Measurements from ENCODE around the gene SH3PXD2A.

SH3PXD2A gene

GRCh38 chr10:103584216-103585010 lies 271.0 kb downstream of the SH3PXD2A start:
- peak overlapping the region; percentile 19; the same call in 1 of the 2 replicates for H3K4me3 ChIP-seq (ENCODE audit: low read length)
- H3K9me3 ChIP-seq (ENCODE audit: control insufficient read depth, insufficient read depth, low read length), result no peaks in the 10 kb centered on the region
- no peaks in the 10 kb centered on the region for H3K36me3 ChIP-seq (ENCODE audit: control insufficient read depth, insufficient read depth, low read length)
- peaks cover 4% of the 10 kb centered on the region; the same call in 1 of the 2 replicates for H3K27me3 ChIP-seq (ENCODE audit: control insufficient read depth, insufficient read depth, low read length)
- no peaks in the 10 kb centered on the region for H3K4me1 ChIP-seq (ENCODE audit: control insufficient read depth, insufficient read depth, low read length)
- no CpG with 5 or more reads among the region's 111 CpGs for WGBS (ENCODE audit: insufficient coverage, insufficient read length)
- H3K27ac ChIP-seq (ENCODE audit: low read length), result no peak overlapping the region
- DNase-seq (ENCODE audit: low read depth, low spot score), result no peak

GRCh38 chr10:103583871-103584215 lies 271.5 kb downstream of the SH3PXD2A start:
- Histone ChIP-seq H3K27me3 (ENCODE audit: control insufficient read depth, insufficient read depth, low read length) (peaks cover 4% of the 10 kb centered on the region; the same call in 1 of the 2 replicates), H3K9me3 (ENCODE audit: control insufficient read depth, insufficient read depth, low read length) (no peaks in the 10 kb centered on the region), H3K4me3 (ENCODE audit: low read length) (no peak overlapping the region), H3K4me1 (ENCODE audit: control insufficient read depth, insufficient read depth, low read length) (no peaks in the 10 kb centered on the region), H3K27ac (ENCODE audit: low read length) (no peak overlapping the region), H3K36me3 (ENCODE audit: control insufficient read depth, insufficient read depth, low read length) (no peaks in the 10 kb centered on the region)
- WGBS (ENCODE audit: insufficient coverage, insufficient read length), result no CpG with 5 or more reads among the region's 8 CpGs
- DNase-seq (ENCODE audit: low read depth, low spot score), result no peak

- Histone ChIP-seq H3K27me3 (ENCODE audit: control insufficient read depth, insufficient read depth, low read length) (peaks cover 4% of the 10 kb centered on the region; the same call in 1 of the 2 replicates), H3K4me1 (ENCODE audit: control insufficient read depth, insufficient read depth, low read length) (no peaks in the 10 kb centered on the region), H3K36me3 (ENCODE audit: control insufficient read depth, insufficient read depth, low read length) (no peaks in the 10 kb centered on the region), H3K9me3 (ENCODE audit: control insufficient read depth, insufficient read depth, low read length) (no peaks in the 10 kb centered on the region), H3K4me3 (ENCODE audit: low read length) (no peak overlapping the region), H3K27ac (ENCODE audit: low read length) (no peak overlapping the region)
- DNase-seq (ENCODE audit: low read depth, low spot score), result no peak
- no CpG with 5 or more reads among the region's 13 CpGs for WGBS (ENCODE audit: insufficient coverage, insufficient read length)
These were observed 272.8 kb downstream of the SH3PXD2A start for GRCh38 chr10:103582331-103583123.

GRCh38 chr10:103581499-103581898 lies 273.9 kb downstream of the SH3PXD2A start:
- no peaks in the 10 kb centered on the region for H3K4me1 ChIP-seq (ENCODE audit: control insufficient read depth, insufficient read depth, low read length)
- no peak overlapping the region for H3K4me3 ChIP-seq (ENCODE audit: low read length)
- peaks cover 4% of the 10 kb centered on the region; the same call in 1 of the 2 replicates for H3K27me3 ChIP-seq (ENCODE audit: control insufficient read depth, insufficient read depth, low read length)
- H3K9me3 ChIP-seq (ENCODE audit: control insufficient read depth, insufficient read depth, low read length), result no peaks in the 10 kb centered on the region
- no peaks in the 10 kb centered on the region for H3K36me3 ChIP-seq (ENCODE audit: control insufficient read depth, insufficient read depth, low read length)
- H3K27ac ChIP-seq (ENCODE audit: low read length), result no peak overlapping the region
- no peak for DNase-seq (ENCODE audit: low read depth, low spot score)

GRCh38 chr10:103580430-103580829 lies 274.9 kb downstream of the SH3PXD2A start:
- no peaks in the 10 kb centered on the region for H3K36me3 ChIP-seq (ENCODE audit: control insufficient read depth, insufficient read depth, low read length)
- H3K27me3 ChIP-seq (ENCODE audit: control insufficient read depth, insufficient read depth, low read length), result peaks cover 4% of the 10 kb centered on the region; the same call in 1 of the 2 replicates
- no peak overlapping the region for H3K4me3 ChIP-seq (ENCODE audit: low read length)
- no peaks in the 10 kb centered on the region for H3K9me3 ChIP-seq (ENCODE audit: control insufficient read depth, insufficient read depth, low read length)
- no peaks in the 10 kb centered on the region for H3K4me1 ChIP-seq (ENCODE audit: control insufficient read depth, insufficient read depth, low read length)
- WGBS (ENCODE audit: insufficient coverage, insufficient read length), result no CpG with 5 or more reads among the region's 7 CpGs
- H3K27ac ChIP-seq (ENCODE audit: low read length), result no peak overlapping the region
- no peak for DNase-seq (ENCODE audit: low read depth, low spot score)

- no peak overlapping the region for H3K4me3 ChIP-seq (ENCODE audit: low read length)
- no peaks in the 10 kb centered on the region for H3K36me3 ChIP-seq (ENCODE audit: control insufficient read depth, insufficient read depth, low read length)
- H3K27me3 ChIP-seq (ENCODE audit: control insufficient read depth, insufficient read depth, low read length), result peaks cover 4% of the 10 kb centered on the region; the same call in 1 of the 2 replicates
- H3K9me3 ChIP-seq (ENCODE audit: control insufficient read depth, insufficient read depth, low read length), result no peaks in the 10 kb centered on the region
- no peak overlapping the region for H3K27ac ChIP-seq (ENCODE audit: low read length)
- no peaks in the 10 kb centered on the region for H3K4me1 ChIP-seq (ENCODE audit: control insufficient read depth, insufficient read depth, low read length)
- DNase-seq (ENCODE audit: low read depth, low spot score), result no peak
- WGBS (ENCODE audit: insufficient coverage, insufficient read length), result no CpG with 5 or more reads among the region's 7 CpGs
These were observed 275.4 kb downstream of the SH3PXD2A start for GRCh38 chr10:103580011-103580410.

GRCh38 chr10:103578782-103579382 lies 276.5 kb downstream of the SH3PXD2A start:
- WGBS (ENCODE audit: insufficient coverage, insufficient read length), result no CpG with 5 or more reads among the region's 15 CpGs
- DNase-seq (ENCODE audit: low read depth, low spot score), result no peak
- Histone ChIP-seq H3K27me3 (ENCODE audit: control insufficient read depth, insufficient read depth, low read length) (peaks cover 1% of the 10 kb centered on the region; the same call in 1 of the 2 replicates), H3K9me3 (ENCODE audit: control insufficient read depth, insufficient read depth, low read length) (no peaks in the 10 kb centered on the region), H3K4me3 (ENCODE audit: low read length) (no peak overlapping the region), H3K36me3 (ENCODE audit: control insufficient read depth, insufficient read depth, low read length) (no peaks in the 10 kb centered on the region), H3K4me1 (ENCODE audit: control insufficient read depth, insufficient read depth, low read length) (no peaks in the 10 kb centered on the region), H3K27ac (ENCODE audit: low read length) (no peak overlapping the region)

GRCh38 chr10:103576862-103577261 lies 278.5 kb downstream of the SH3PXD2A start:
- no peaks in the 10 kb centered on the region for H3K36me3 ChIP-seq (ENCODE audit: control insufficient read depth, insufficient read depth, low read length)
- H3K4me1 ChIP-seq (ENCODE audit: control insufficient read depth, insufficient read depth, low read length), result no peaks in the 10 kb centered on the region
- no peaks in the 10 kb centered on the region for H3K27me3 ChIP-seq (ENCODE audit: control insufficient read depth, insufficient read depth, low read length)
- no peak overlapping the region for H3K4me3 ChIP-seq (ENCODE audit: low read length)
- no peak overlapping the region for H3K27ac ChIP-seq (ENCODE audit: low read length)
- H3K9me3 ChIP-seq (ENCODE audit: control insufficient read depth, insufficient read depth, low read length), result no peaks in the 10 kb centered on the region
- WGBS (ENCODE audit: insufficient coverage, insufficient read length), result no CpG with 5 or more reads among the region's 2 CpGs
- DNase-seq (ENCODE audit: low read depth, low spot score), result no peak

- WGBS (ENCODE audit: insufficient coverage, insufficient read length), result no CpG with 5 or more reads among the region's 1 CpG
- no peaks in the 10 kb centered on the region for H3K9me3 ChIP-seq (ENCODE audit: control insufficient read depth, insufficient read depth, low read length)
- no peak for DNase-seq (ENCODE audit: low read depth, low spot score)
- H3K27ac ChIP-seq (ENCODE audit: low read length), result no peak overlapping the region
- no peaks in the 10 kb centered on the region; the same call in 1 of the 2 replicates for H3K4me1 ChIP-seq (ENCODE audit: control insufficient read depth, insufficient read depth, low read length)
- no peaks in the 10 kb centered on the region for H3K36me3 ChIP-seq (ENCODE audit: control insufficient read depth, insufficient read depth, low read length)
- H3K27me3 ChIP-seq (ENCODE audit: control insufficient read depth, insufficient read depth, low read length), result no peaks in the 10 kb centered on the region
- H3K4me3 ChIP-seq (ENCODE audit: low read length), result no peak overlapping the region
These were observed 279.3 kb downstream of the SH3PXD2A start for GRCh38 chr10:103576076-103576471.

- no peaks in the 10 kb centered on the region for H3K27me3 ChIP-seq (ENCODE audit: control insufficient read depth, insufficient read depth, low read length)
- H3K9me3 ChIP-seq (ENCODE audit: control insufficient read depth, insufficient read depth, low read length), result no peaks in the 10 kb centered on the region
- no CpG with 5 or more reads among the region's 6 CpGs for WGBS (ENCODE audit: insufficient coverage, insufficient read length)
- DNase-seq (ENCODE audit: low read depth, low spot score), result no peak
- H3K27ac ChIP-seq (ENCODE audit: low read length), result no peak overlapping the region
- H3K36me3 ChIP-seq (ENCODE audit: control insufficient read depth, insufficient read depth, low read length), result no peaks in the 10 kb centered on the region
- no peaks in the 10 kb centered on the region; the same call in 1 of the 2 replicates for H3K4me1 ChIP-seq (ENCODE audit: control insufficient read depth, insufficient read depth, low read length)
- H3K4me3 ChIP-seq (ENCODE audit: low read length), result no peak overlapping the region
These were observed 279.8 kb downstream of the SH3PXD2A start for GRCh38 chr10:103575416-103576075.

Measured in iPS DF 6.9 (cell line).